Heart right ventricle (tissue), 16 donors: ENCODE data around the gene TECR. TPM values are rescaled to one million over a fixed set of nuclear protein-coding genes. Genes with fewer than 3 reads are reported as not detected.

Source experiments
- ATAC-seq, 8 donors: fragments of 200-7000 bp; cut with Tn5 transposase; one replicate each; pipeline ENCODE4 v1.9.1; 2020; ENCODE audit warnings: mild to moderate bottlenecking in 8 of 8, moderate library complexity in 8 of 8, moderate number of reproducible peaks in 1 of 8
- DNase-seq, 2 donors: peaks; one replicate each; pipeline ENCODE4 v3.0.0-alpha.2; 2020
- H3K27ac ChIP-seq, 10 donors: fragments of 200-600 bp; sonication (generic) in 2 of 10; one replicate each; pipeline versions ENCODE4 v1.5.0 to v1.8.0; 2020 to 2022; ENCODE audit warnings: mild to moderate bottlenecking in 3 of 10
- H3K27me3 ChIP-seq, 7 donors: fragments of 200-600 bp; one replicate each; pipeline ENCODE4 v1.8.0; 2021 to 2022; ENCODE audit warnings: mild to moderate bottlenecking in 2 of 7
- H3K36me3 ChIP-seq, 9 donors: fragments of 200-600 bp; sonication (generic) in 1 of 9; one replicate each; pipeline versions ENCODE4 v1.5.0 to v1.8.0; 2020 to 2022; ENCODE audit warnings: mild to moderate bottlenecking in 2 of 9
- H3K4me1 ChIP-seq, 9 donors: fragments of 200-600 bp; sonication (generic) in 1 of 9; one replicate each; pipeline versions ENCODE4 v1.5.0 to v1.8.0; 2020 to 2022; ENCODE audit warnings: mild to moderate bottlenecking in 4 of 9
- H3K4me3 ChIP-seq, 10 donors: fragments of 200-600 bp; sonication (generic) in 2 of 10; one replicate each; pipeline versions ENCODE4 v1.5.0 to v1.8.0; 2020 to 2022; ENCODE audit warnings: mild to moderate bottlenecking in 7 of 10, moderate library complexity in 2 of 10
- H3K9me3 ChIP-seq, 11 donors: fragments of 200-600 bp in 10 of 11; sonication (generic) in 2 of 11; one replicate each; pipeline versions ENCODE4 v1.5.0 to v1.8.0; 2013 to 2022; ENCODE audit warnings: mild to moderate bottlenecking in 2 of 11, control low read depth in 1 of 11, moderate library complexity in 1 of 11
- CTCF ChIP-seq, 9 donors: fragments of 200-600 bp; sonication (generic) in 2 of 9; IDR thresholded peaks; one replicate each; pipeline versions ENCODE4 v1.5.0 to v1.8.0; 2021 to 2022; ENCODE audit warnings: antibody characterized with exemption in 9 of 9, mild to moderate bottlenecking in 5 of 9, moderate library complexity in 1 of 9
- WGBS, 2 donors: extraction: QIAGEN DNeasy Blood & Tissue Kit; methylation state at CpG; one replicate each; pipeline ENCODE4 v1.1.7; 2013; ENCODE audit warnings: inconsistent platforms in 1 of 2; 5-methylcytosine and 5-hydroxymethylcytosine counted together
- intact Hi-C, 10 donors: fragments of 100-400 bp; cut with DNase I; formaldehyde crosslinking; loops; one replicate each; pipeline versions ENCODE4 v1.11.1 to v1.14.2; 2022
- polyA plus RNA-seq, 2 donors: library from polyadenylated mRNA; stranded (reverse); fragments of 200-250 nt; gene quantifications; one replicate each; pipeline ENCODE4 v1.2.3, GENCODE V29; 2013
- total RNA-seq, 10 donors: library from RNA; stranded (reverse); fragmentation: NEBNext Ultra II Directional in 3 of 10; extraction: Animal tissue kit (Norgen Biotek cat#: 25700) in 3 of 10; gene quantifications; one replicate each; pipeline versions ENCODE4 v1.2.1 to v1.2.4, GENCODE V29; 2021 to 2023
- donor health status: Arrhythmogenic right ventricular cardiomyopathy.
- donor health status: ischemic (EF 13 %, LVEDD 7.1; RV severe dilation, severe dysfunction).
- donor health status: healthy with polysubstance abuse.
- donor health status: DM: no; HTN: yes; CAD: no.
- donor health status: DM: no; HTN: no; CAD: no.
- donor health status: ischemic (EF 25% LVEDD 6.9; RV normal size, moderate dysfunction).
- donor health status: ischemic (EF 25% LVEDD 5.7; RV mildly dilated, moderate dysfunction).
- donor health status: healthy.
- donor health status: DM: yes; HTN: yes; CAD: no.
- donor health status: Ischemic cardiomyopathy.
- donor health status: ischemic (EF 35%, LVEDD 5.7; RV mildly dilated, moderate dysfunction).
- donor health status: nonischemic (EF 11% LVEDD 7.7; RV severe dilation, severe dysfunction).
- donor health status: DM: yes; HTN: yes; CAD: no.
- donor health status: PGD.
- donor health status: ischemic (EF 29% LVEDD 5.4; RV normal size, mild dysfunction).
- donor health status: nonischemic (EF 23%, LVEDD 6.1; RV moderate dilation, normal function).

The TECR gene
- total and polyA plus RNA-seq, 12 donors = 61.4 to 194 (median 75.7) TPM

- no peak overlapping the region for H3K4me3 ChIP-seq
- intact Hi-C loops = no loop called here
- ATAC-seq = no peak
- no peaks in the 10 kb centered on the region for H3K36me3 ChIP-seq
- no peak for TF ChIP-seq CTCF (IDR thresholded peaks at IDR 0.05)
- no peak for DNase-seq
- H3K27me3 ChIP-seq = no peaks in the 10 kb centered on the region
- H3K27ac ChIP-seq = no peak overlapping the region
- H3K4me1 ChIP-seq = peaks cover 0 to 20% (median 15%) of the 10 kb centered on the region in 9 donors
- WGBS, 2 donors = 76 to 79% methylated on average over 4 of the region's 4 CpGs
- no peaks in the 10 kb centered on the region for H3K9me3 ChIP-seq
Measured at GRCh38 chr19:14526423-14526822, 3.0 kb upstream of the TECR start.

- no peak for ATAC-seq
- peak overlapping the region in 7 of 10 donors; percentile 20 to 92 (median 59) for H3K27ac ChIP-seq
- H3K4me1 ChIP-seq = peaks cover 0 to 41% (median 30%) of the 10 kb centered on the region in 9 donors
- no peaks in the 10 kb centered on the region for H3K27me3 ChIP-seq
- DNase-seq = peak in 1 of 2 donors; percentile 15
- peak overlapping the region; percentile 58 to 92 (median 77) for H3K4me3 ChIP-seq
- 36 to 41% methylated on average over 39 of the region's 39 CpGs for WGBS, 2 donors
- TF ChIP-seq CTCF (IDR thresholded peaks at IDR 0.05) = no peak
- H3K36me3 ChIP-seq = no peaks in the 10 kb centered on the region
- H3K9me3 ChIP-seq = no peaks in the 10 kb centered on the region
- intact Hi-C loops = no loop called here
Measured at GRCh38 chr19:14528419-14529253, 758 bp upstream of the TECR start.

DNA sequence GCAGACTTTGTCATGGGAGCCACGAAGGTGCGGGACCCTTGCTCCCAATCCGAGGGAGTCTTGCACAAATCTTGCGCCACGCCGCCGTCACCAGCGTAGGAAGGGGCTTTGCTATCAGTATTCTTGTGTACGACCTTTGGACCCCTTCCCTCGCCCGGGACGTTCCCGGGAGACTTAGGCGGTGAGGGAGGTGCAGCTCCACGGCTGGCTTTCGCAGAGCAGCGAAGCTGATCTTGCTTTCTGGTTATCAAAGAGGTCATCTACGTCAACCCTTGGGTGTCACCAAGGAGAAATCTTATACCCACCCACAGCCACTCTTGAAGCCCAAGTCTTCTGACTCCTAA is 583 bp downstream of the TECR start:
- H3K9me3 ChIP-seq = no peaks in the 10 kb centered on the region
- peak overlapping the region; percentile 53 to 92 (median 77) for H3K4me3 ChIP-seq
- H3K27ac ChIP-seq = peak overlapping the region; percentile 82 to 95 (median 86)
- H3K4me1 ChIP-seq = peaks cover 0 to 43% (median 30%) of the 10 kb centered on the region in 9 donors
- intact Hi-C loops = no loop called here
- no peaks in the 10 kb centered on the region for H3K27me3 ChIP-seq
- 0% methylated on average over 18 of the region's 18 CpGs for WGBS, 2 donors
- DNase-seq (no peak), ATAC-seq (peak in 2 of 8 donors; percentile 1 to 8)
- TF ChIP-seq CTCF (IDR thresholded peaks at IDR 0.05) = no peak
- peaks cover 0 to 5% (median 0%) of the 10 kb centered on the region in 9 donors for H3K36me3 ChIP-seq

DNA sequence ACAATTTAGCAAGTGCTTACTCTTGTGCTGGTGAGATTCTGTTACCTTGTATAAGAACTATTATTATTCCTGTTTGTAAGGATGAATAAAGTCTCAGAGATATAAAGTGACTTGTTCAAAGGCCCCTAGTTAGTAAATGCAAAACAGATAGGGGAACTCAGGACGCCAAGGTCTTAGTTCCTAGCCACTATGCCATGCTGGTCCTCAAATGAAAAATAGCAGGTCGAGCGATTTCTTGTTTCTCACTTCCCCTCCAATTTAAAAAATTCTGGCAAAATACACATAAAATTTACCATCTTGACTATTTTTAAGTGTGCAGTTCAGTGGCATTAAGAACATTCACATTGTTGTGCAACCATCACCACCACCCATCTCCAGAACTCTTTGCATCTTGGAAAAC is 1.1 kb downstream of the TECR start:
- no peak for DNase-seq
- Histone ChIP-seq H3K27me3 (no peaks in the 10 kb centered on the region), H3K9me3 (no peaks in the 10 kb centered on the region), H3K27ac (peak overlapping the region in 9 of 10 donors; percentile 82 to 95 (median 88)), H3K4me1 (peaks cover 0 to 43% (median 30%) of the 10 kb centered on the region in 9 donors), H3K4me3 (peak overlapping the region in 9 of 10 donors; percentile 66 to 92 (median 80)), H3K36me3 (peaks cover 0 to 5% (median 0%) of the 10 kb centered on the region in 9 donors)
- intact Hi-C loops = no loop called here
- TF ChIP-seq CTCF (IDR thresholded peaks at IDR 0.05) = no peak
- 67 to 68% methylated on average over 3 of the region's 3 CpGs for WGBS, 2 donors
- ATAC-seq = no peak
